GM18507 (cell line): ENCODE data around the gene PRKCA.

ENCODE experiments used
- DNase-seq: peaks from one replicate; pipeline ENCODE4 v3.0.0; 2011; ENCODE audit warnings: low read depth; ENCODE audit not compliant: insufficient read length; ENCODE audit errors: extremely low spot score
- FAIRE-seq: peaks from 2 replicates; lab custom pipeline; 2011; peaks lifted over from hg19 to GRCh38; lab: Jason Lieb, UNC

Gene PRKCA

DNA sequence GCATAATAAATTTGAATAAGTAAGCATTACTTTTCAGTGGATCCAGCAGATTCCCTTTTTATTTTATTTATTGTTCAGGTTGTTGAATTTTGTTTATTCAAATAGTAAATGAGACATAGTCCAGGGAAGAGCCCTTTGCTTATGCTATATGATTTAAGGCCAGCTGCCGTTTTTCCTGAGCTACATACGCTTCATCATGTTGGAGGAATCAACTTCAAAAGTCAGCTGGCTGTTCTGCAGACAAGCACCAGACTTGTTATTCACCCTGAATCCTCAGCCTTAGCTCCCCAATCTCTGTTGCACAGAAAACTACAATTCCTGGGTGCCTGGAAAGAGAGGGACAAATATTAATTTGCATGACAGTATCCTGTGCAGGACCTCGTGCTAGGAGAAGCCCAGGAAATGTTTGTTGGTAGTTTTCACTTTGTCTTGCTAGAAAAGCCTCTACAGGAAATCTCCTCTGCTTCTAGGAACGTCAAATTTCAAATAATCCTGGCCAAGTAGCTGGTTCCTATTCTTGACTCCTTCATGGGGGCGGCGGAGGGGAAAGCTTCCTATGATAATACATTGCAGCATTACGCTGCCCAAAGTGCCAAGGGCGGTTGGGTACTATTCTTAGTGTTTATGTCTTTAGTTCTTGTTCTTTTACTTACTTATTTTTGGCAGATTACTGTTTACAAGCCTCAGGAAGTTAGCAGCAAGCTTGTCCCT, 101.6 kb downstream of the PRKCA start:
- DNase-seq (no peak), FAIRE-seq (no peak)

DNA sequence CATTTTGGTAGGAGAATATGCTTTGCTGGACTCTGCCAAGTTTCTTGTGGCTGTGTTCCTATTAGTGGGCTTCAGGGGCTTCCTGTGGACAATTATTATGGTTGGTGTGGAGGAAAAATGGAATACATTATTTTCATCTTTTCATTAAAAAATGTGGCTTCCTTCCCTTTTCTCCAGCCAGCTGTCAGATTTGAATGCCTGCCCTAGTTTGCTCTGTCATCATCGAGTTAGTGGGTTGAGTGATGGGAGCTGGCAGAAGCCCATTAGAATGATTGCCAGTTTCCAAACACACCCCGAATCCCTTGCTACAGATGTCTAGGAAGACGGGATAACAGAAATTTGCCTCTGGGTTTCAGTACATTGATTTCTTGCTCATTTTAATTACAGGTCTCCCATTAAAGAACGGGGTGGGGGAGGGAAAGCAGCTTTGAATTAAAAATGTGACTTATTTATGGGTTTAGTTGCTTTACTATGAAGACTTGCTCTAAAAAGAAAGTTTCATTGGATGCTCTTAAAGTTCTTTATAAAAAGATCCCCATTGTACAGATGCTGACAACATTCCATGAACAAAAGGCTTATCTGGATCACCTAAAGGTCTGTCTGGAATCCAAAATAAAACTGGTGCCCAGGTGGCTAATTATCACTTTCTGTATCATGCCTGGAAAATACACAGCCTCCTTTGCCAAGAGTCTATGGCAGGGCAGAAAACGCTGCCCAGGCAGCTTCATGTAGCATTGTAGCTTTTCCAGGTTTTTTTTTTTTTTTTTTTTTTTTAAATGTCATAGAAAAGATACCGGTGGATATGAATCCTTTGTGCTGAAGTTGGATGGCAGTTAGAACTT, 103.6 kb downstream of the PRKCA start:
- DNase-seq (no peak), FAIRE-seq (no peak)

DNA sequence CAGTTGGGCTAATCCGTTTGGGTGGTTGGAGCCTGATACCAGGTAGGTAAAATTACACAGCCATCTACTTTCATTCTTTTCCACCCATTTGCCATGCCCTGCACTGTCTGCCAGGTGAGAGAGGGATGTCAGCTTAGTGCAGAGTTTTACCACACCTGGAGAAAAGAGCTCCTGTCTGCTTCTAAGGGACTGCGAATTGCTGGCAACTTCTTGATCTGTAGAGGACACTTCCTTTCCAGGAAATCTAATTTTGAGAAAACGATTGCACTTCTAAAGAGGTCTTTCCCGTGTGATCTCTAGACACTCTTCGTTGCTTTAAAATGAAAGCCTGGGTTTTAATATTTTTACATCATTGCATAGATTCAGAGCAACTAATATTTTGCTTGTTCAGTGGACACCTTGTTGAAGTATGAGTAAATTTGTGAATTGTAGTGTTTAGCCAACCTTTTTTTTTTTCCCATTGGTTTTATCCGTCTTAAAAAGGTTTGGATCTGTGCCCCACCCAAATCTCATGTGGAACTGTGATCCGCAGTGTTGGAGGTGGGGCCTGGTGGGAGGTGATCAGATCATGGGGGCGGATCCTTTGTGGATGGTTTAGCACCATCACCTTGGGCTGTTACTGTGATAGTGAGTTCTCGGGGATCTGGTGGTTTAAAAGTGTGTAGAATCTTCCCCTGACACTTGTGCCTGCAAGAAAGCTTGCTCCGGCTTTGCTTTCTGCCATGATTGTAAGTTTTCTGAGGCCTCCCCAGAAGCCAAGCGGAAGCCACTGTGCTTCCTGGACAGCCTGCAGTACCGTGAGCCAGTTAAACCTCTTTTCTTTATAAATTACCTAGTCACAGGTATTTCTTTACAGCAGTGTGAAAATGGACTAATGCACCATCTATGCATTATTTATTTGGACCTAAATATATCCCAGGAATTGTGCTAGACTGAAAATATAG, 104.6 kb downstream of the PRKCA start:
- DNase-seq (no peak), FAIRE-seq (no peak)

DNA sequence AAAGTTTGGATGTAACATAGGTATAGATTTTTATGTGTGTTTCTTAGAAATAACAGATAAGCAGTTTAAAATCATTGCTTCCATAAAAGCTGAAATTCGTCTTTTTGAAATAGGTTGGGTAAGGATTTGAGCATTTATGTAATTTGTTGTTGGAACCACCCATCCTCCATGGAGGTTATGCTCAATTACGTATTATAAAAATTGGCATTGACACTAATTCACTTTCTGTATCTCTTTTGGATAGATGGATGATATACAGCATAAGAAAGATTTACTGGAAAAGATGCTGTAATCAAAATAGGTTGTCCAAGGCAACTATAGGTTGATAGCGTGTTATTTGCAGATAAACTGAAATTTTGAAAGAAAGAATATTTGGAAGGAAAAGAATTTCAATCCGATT, 105.5 kb downstream of the PRKCA start:
- no peak for FAIRE-seq
- no peak for DNase-seq

DNA sequence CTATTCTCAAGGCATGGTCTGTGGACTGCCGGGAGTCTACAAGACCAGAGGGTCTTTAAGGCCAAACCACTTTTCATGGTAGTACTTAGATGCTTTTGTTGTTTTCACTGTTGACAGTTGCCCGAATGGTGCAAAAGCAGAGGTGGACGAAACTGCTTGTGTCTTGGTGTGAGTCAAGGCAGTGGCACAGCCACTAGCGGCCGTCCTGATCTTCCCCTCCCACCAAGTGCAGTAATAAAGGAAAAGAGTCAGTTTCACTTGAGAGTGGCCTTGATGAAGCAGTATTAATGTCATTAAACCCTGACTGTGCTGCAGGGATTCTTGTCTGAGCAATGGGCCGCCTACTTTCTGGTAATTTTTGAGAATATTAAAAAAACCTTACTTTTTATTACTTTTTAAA, 109.1 kb downstream of the PRKCA start:
- no peak for DNase-seq
- no peak for FAIRE-seq

DNA sequence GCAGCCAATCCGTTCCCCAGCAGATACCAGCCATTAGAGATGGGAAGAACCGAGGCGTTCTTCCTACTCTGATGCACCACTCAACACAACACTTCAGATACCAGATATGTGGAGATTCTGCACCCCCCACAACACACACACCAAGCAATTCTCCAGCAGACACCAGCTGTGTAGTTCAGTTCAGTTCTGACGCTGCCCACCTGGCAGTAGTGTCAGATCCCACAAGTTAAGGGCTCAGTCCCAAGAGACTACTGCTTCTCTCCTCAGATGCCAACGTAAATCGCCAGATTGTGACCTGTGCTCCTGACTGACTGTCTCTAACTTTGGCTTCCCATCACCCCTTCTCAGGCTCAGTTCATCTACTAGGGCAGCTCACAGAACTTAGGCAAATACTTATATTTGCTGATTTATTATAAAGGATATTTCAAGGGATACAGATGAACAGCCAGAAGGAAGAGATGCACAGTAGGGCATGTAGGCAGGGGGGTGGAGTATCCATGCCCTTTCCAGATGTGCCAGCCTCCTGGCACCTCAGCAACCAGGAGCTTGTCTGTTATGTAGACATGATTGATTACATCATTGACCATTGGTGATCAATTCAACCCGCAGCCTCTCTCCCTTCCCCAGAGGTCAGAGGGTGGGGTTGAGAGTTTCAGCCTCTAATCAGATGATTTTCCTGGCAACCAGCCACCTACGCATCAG, 110.6 kb downstream of the PRKCA start:
- no peak for DNase-seq

DNA sequence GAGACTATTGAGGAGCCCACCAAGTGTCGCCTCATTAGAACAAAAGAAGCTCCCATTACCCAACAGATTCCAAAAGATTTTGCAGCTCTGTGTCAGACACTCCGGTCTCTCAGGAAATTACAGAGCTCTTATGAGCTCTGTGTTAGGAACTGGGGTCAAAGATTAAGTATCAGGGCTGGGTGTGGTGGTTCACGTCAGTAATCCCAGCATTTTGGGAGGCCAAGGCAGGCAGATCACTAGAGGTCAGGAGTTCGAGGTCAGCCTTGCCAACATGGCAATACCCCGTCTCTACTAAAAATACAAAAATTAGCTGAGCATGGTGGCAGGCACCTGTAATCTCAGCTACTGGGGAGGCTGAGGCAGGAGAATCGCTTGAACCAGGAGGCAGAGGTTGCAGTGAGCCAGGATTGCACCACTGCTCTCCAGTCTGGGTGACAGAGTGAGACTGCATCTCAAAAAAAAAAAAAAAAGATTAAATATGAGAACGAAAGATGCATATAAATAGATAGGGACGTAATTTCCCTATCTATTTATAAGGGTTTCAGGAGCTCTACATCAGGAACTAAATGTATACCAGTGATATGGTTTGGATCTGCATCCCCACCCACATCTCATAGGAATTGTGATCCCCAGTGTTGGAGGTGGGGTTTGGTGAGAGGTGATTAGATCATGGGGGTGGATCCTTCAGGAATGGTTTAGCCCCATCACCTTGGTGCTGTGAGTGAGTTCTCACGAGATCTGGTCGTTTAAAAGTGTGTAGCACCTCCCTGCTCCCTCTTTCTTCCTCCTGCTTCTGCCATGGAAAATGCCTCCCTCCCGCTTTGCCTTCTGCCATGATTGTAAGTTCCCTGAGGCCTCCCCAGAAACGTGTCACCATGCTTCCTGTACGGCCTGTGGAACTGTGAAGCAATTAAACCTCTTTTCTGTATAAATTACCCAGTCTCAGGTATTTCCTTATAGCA, 111.4 kb downstream of the PRKCA start:
- FAIRE-seq (no peak), DNase-seq (no peak)

More for the DNA sequence above, 110.6 kb downstream of the PRKCA start:
- FAIRE-seq: no peak

DNA sequence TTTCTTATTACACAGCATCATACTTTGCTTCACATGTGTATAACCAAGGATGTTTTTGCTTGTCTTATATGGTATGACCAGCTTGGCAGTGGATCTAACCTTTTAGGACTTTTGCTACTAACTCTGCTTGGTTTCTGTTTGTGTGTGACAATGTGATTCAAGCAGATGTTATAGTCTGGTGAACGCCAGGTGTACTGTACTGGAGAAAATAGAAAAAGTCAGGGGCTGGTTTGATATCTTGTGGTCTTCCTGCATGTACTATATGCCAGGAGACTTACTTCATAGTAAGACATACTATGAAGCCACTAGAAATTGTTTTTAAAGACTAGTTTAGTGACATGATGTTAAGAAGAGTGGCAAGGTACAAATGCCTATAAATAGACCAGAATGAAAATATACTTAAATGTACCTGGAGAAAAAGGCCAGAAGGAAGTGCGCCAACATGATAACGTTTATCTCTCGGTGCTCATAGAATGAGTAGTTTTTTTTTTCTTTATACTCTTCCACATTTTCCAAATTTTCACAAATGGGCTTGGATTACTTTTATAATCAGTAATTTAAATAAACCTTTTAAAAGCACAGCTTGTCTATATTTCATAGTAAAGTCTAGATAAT, 112.3 kb downstream of the PRKCA start:
- FAIRE-seq: no peak
- no peak for DNase-seq

DNA sequence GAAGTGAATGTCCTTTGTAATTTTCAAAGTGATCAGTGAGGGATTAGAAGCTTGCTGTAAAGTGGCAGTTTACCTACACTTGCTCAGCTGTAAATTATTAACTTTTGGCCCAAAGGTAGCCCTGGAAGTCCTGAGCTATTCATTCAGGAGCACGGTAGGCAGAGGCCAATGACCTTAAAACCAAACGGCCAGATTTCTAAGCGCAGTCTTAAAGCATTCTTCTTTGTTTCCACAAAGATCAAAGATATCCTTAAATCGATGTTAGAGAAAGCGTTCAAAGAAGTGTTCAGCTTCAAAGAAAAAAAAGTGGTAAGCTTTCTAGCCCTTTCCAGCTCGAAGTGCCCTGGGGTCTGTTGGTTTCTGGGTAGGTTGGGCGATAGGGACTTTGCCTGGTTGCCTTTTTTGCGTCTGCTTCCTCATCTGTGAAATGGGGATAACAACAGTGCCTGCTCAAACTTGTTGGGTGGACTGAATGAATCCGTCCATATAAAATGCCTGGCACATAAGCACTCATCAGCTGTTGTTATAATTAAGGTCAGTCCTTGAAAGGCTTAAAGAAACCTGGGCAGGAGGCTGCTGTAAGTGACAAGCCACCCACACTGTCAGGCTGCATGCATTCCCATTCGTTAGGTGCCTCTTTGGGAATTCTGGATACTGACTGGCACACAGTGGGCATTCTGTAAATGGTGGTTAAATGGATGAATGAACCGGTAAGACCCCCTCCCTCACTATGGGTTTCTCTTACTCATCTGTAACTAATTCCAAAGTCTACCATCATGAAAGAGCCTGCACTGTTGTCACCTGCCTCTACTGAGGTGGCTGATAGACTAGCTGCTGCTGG, 113.2 kb downstream of the PRKCA start:
- no peak for FAIRE-seq
- no peak for DNase-seq

DNA sequence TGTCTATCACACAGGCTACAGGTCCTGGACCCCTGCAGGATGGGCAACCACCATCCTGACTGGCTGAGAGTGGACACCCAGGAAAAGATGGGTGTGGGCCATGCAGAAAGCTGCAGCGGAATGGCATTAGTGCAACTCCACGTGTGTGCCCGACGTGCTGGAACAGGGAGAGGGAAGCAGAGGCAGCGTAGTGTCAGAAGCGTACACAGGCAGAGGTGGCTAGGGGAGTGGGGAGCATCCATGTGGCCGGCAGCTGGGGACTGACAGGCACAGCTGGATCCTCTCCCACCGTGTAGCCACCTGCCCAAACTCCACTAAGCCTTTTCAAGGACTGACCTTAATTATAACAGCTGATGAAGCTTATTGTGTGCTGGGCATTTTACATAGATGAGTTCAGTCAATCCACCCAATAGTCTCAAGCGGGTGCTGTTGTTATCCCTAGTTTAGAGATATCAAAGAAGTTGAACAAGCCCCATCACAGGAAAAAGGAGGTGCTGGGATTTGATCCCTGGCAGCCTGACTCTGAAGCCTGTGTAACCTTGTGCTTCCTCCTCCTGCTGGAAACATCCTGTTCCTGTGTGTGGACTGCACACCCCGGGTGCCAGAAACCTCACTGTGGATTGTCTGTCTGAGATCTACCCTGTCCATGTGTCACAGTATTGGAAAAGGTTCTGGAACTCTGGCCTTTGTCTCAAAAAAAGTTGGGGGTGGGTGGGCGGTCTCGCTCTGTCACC, 114.0 kb downstream of the PRKCA start:
- FAIRE-seq (no peak), DNase-seq (no peak)

DNA sequence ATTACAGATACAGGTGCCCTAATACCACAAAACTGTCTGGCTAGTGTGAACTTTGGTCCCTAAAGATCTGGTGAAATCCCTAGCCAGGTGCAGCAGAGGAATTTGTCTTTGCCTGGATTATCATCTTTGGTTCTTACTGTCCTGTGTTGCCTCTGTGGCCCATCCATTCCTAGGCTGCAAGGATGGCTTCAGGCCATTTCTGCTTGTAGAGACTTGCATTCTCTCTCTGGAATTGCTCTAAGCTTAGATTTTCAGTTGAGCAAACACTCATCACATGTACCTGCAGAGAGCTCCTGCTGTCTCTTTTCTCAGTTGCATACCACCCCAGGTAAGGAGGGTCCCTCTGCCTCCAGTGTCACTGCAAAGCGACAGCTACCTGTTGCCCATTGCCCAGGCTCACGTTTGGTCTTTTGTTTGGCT, 114.9 kb downstream of the PRKCA start:
- FAIRE-seq (no peak), DNase-seq (no peak)

DNA sequence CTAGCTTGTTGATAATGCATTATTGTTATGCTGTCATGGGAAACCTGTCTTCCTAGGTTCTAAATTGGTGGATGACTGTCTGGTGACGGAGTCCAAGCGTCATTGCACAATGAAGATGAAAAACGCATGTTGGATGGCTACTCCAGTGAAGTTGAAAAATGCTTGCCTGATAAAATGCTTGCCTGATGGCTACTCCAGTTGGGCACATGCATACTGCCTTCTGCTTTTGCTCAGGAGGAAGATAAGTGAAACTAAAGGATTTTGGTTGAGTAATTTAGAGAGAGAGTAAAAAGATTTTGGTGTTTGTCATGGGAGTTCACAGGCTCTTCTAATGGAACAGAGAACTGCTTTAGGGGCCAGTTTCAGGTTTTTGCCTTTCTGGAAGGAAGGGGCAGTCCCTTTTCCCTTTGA, 118.6 kb downstream of the PRKCA start:
- FAIRE-seq: no peak
- no peak for DNase-seq

DNA sequence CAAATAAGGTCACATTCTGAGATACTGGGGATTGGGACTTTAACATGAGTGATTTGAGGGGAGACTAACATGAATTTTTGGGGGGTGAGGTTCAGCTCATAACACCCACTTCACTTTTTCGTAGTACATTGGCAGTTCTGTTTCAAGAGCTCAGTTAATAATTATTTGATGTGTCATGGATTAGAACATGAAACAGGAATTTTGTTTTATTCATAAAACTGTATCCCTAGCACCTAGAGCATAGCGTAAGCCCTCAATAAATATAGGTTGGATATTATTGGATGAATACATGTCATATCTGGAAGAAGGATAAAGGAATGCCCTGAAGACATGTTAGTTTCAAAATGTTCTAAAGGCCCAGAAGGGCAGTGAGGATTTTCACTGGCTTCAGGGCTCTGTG, 119.8 kb downstream of the PRKCA start:
- DNase-seq: no peak
- no peak for FAIRE-seq

DNA sequence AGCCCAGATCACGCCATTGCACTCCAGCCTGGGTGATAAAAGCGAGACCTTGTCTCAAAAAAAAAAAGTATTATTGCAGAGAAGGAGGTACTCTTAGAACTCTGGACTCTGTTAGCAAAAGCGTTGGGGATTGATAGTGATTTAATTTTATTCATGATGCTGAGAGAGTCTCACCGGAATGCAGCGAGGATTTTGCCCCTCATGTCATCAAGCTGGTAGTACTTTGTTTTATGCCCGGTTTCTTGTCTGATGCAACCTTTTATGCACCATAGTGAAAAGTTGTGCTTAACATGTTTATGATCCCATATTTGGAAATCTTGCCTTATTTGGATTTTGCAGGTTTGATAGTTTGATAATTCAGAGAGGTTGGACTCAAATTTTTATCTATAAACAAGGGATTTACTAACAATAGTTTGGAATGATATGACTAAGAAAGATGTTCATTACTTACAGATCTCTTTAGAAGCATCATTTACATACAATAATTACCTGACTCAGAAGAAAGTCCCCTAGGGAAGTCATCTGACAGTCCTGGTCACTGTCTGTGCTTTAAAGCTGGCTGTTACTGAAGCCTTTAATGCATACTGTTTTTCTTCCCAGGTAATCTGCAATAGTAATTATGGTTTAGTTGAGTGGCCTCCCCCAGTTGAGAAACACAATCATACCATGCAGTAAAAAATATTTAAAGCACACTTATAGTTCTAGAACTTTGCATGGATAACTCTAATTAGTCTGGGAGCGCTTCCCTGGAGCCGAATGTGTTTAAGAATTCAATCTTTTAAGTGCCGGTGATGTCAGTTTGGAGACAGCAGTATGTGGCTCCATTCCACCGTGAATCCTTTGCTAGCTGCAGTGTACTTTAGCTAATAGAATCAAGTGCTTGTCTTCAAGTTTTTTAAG, 120.9 kb downstream of the PRKCA start:
- FAIRE-seq: no peak
- no peak for DNase-seq

DNA sequence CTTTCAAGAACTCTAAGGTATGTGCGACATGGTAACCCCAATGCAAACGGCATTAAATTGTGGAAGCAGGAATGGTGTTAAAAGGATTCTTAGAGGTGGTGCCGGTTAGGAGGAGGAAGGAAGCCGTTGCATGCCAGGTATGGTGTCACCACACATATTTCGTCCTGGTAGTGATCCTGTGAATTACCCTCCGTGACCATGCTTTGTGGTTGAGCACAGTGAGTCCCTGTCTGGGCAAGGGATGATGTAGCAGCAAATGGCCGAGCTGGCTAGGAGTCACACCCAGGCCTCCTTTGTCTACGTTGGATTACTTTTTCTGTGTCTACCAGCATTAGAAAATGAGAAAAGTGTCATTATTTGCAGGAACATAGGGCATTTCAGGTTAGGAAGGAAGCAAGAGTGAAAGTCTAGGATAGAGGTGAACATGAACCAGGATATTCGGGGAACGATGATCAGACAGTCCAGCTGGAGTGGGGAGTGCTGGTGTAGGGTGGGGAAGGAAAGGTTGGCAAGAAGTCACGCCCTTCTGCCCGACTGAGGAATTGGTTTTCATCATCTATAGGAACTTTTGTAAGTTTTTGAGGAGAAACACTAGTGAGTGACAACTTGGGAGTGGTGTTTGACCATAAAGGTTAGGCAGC, 123.5 kb downstream of the PRKCA start:
- no peak for FAIRE-seq
- no peak for DNase-seq
